GM21390 (cell line): Measurements from ENCODE around the gene LCLAT1.
A peak's percentile ranks its signal among the peaks of the same experiment; 100 is the strongest.

Source experiments
- ATAC-seq: cut with Tn5 transposase; IDR thresholded peaks from one replicate; pipeline ENCODE4 v1.9.1; 2021; ENCODE audit not compliant: unreplicated experiment

LCLAT1 gene

DNA sequence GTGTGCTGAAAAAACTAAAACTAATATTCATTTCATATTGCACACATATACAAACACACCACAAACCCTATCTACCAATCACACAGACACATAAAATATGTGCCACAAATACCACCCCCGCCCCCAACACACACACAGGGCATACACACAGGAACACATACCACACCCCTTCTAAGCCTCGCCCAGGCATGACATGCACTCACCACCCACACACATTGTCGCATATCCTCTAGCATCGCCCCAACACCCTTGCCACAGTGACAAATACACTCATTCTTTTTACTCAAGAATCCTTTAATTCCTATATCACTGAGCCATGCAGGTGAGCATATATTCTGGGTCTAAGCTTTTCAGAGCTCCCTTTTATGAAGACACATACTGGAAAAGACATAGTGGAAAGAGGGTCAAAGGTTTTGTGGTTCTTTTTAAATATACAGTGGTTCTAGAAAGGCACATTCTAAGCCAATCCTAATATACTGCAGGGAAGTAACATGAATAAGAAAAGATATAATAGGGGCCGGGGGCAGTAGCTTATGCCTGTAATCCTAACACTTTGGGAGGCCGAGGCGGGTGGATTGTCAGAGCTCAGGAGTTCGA lies 24.5 kb upstream of the LCLAT1 start:
- peak; percentile 73 for ATAC-seq

GRCh38 chr2:30424231-30424630 lies 22.8 kb upstream of the LCLAT1 start:
- no peak for ATAC-seq

DNA sequence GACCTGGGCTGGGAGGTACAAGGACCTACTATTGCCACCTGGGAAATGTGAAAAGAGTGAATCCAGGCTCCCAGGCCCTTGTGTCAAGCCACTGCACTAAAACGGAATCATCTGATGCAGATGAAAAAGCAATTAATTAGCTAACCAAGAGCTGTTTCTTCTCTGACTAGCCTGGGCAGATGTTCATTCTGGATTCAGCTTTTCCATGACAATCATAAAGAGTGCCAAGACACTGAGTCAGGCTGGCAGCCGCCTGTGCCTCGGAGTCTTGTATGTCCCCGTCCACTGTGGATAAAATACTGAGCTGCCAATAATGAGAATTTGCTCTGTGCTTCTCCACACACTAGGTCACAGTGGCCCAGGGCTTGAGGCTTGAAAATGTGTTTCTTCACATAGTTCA lies 21.7 kb upstream of the LCLAT1 start:
- no peak for ATAC-seq

GRCh38 chr2:30427606-30428347 lies 19.3 kb upstream of the LCLAT1 start:
- ATAC-seq, result no peak

- ATAC-seq, result no peak
Observed at GRCh38 chr2:30428348-30428662, 18.7 kb upstream of the LCLAT1 start.

GRCh38 chr2:30428827-30429461 lies 18.1 kb upstream of the LCLAT1 start:
- ATAC-seq, result no peak

- no peak for ATAC-seq
Observed at GRCh38 chr2:30433541-30434299, 13.3 kb upstream of the LCLAT1 start.

- no peak for ATAC-seq
Observed at GRCh38 chr2:30434708-30435107, 12.3 kb upstream of the LCLAT1 start.

DNA sequence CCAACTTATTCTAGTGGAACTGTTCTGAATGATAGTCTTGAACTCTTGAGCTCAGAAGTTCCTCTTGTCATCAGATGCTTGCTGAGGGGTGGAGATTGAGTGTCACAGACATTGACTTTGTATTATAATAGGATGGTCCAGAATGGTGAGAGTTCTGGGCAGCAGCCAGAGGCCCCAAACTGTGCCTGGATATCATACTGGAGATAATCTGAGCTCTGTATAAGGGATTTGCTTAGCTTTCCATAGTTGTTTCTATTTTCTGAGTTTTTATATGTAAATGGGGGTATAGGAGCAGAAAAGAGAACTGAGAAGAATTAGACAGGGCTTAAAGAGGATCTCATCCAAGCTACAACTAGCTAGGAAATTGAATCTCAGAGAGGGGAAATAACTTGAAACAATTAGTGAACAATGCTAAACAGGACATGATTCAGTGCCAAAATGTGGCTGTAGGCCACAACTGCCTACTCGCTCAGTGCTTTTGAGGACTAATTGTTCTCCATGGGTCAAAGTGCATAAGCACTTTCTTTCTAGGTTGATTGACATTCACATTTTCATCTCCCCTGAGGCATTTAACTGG lies 10.1 kb upstream of the LCLAT1 start:
- ATAC-seq, result no peak

DNA sequence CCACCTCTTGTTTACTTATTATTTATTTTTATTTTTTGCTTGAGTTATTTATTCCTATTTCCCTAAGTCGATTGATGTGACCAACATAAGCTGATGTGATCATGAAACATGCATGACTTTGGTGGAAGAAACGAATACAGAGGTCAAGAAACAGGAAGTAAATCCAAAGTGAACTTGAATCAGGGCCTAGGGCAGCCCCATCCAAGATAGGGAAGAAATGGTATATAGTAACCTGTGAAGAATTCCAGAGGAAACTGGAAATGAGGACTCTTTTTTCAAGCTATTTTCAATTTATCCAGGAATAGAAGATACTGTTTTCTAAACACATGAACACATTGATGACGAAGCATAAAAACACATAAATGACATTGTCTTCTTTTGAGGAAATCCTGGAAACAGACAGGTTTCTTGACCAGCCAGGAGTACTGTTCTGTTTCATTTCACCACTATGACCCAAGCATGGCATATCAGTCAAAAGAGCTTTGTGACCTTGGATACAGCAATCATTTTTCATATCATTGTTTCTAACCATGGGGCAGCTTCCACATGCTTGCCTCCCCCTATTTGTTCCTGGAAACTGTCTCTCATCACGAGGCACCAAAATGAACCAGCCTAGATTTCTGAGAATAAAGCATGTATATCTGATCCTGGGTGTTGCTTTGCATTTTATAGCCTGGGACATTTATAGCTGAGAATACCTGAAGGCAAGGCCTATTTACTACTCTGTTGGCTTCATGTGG lies 9.1 kb upstream of the LCLAT1 start:
- no peak for ATAC-seq

DNA sequence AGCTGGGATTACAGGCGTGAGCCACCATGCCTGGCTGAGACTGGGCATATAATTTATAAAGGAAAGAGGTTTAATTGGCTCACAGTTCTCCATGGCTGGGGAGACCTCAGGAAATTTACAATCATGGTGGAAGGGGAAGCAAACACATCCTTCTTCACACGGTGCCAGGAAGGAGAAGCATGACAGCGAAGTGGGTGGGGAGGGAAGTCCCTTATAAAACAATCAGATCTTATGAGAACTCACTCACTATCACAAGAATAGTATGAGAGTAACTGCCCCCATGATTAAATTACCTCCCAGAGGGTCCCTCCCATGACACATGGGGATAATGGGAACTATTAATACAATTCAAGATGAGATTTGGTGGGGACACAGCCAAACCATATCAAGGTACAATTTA lies 7.8 kb upstream of the LCLAT1 start:
- ATAC-seq, result no peak

DNA sequence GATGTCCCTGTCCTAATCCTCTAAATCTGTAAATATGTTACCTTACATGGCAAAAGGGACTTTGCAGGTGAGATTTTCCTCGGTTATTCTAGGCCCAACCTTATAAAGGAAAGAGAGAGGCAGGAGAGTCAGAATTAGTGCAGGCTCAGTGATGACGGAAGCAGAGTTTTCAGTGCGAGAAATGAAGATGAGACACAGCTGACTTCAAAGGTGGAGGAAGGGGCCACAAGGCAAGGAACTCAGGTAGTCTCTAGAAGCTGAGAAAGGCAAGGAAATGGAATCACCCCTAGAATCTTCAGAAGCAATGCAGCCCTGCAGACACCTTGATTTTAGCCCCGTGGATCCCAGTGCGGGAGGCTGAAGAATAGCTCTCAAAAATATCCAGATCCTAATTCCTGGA lies 7.2 kb upstream of the LCLAT1 start:
- no peak for ATAC-seq

GRCh38 chr2:30441023-30441422 lies 6.0 kb upstream of the LCLAT1 start:
- ATAC-seq, result no peak

- ATAC-seq, result no peak
Observed at GRCh38 chr2:30443081-30443480, 4.0 kb upstream of the LCLAT1 start.

DNA sequence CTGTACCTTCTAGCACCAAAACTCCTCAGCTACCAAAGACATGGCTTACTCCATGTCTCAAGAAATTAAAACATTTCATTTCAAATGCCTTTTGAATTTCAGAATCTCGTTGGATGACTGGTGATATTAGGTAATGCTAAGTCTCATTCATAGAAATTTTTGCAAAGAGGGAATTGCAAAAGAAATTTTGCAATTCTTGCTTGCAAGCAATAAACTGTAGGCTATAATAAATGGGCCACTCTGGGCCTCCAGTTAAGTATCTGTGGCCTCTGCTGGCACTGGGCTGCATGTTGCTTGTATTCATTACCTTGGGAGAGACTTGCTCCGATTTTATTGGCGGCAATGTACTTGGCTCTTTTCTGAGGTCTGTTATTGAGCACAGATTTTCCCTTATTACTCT lies 2.8 kb upstream of the LCLAT1 start:
- ATAC-seq, result no peak

DNA sequence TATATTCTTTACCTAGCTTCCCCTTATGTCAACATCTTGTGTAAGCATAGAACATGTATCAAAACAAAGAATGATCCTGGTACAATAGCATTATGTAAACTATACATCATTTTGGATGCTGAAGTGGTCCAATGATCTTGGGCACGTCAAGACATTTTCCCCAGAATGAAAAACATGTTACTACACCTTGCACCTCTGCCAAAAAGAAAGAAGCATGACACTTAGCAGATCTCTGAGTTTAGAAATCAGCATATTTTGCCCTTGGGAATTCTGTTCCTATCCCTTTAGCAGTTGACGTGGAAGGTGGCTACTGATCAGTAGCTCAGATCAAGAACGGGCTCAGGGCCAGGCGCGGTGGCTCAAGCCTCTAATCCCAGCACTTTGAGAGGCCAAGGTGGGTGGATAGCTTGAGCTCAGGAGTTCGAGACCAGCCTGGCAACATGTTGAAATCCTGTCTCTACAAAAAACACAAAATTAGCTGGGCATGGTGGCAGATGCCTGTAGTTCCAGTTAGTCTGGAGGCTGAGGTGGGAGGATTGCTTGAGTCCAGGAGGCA lies 1.7 kb upstream of the LCLAT1 start:
- no peak for ATAC-seq

DNA sequence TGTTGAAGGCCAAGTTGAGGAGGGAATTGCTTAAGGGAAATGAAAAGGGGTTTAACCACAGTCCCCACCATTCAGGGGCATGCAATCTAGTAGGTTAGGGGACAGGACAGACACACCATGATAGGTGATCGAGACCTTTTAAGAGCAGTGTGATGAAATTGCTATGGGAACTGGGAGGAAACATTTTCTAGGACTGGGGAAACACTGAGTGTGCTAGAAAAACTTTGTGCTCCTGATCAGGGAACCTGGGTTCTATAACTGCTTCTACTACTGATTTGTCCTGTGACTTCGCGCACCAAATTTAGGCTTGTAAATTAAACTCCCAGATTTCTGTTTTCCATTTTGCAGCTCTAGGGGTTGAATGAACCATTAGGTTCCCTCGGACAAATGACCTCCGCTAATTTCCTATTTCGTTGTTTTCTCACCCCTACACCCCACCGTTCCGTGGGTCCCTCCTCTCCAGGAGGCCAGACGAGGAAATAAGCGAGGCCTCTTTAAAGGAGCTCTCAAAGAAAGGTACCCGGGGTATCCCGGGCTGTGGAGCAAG lies 371 bp upstream of the LCLAT1 start:
- ATAC-seq, result peak; percentile 7

- no peak for ATAC-seq
Observed at GRCh38 chr2:30448308-30448707, 1.3 kb downstream of the LCLAT1 start.

GRCh38 chr2:30448866-30449265 lies 1.8 kb downstream of the LCLAT1 start:
- ATAC-seq, result no peak

DNA sequence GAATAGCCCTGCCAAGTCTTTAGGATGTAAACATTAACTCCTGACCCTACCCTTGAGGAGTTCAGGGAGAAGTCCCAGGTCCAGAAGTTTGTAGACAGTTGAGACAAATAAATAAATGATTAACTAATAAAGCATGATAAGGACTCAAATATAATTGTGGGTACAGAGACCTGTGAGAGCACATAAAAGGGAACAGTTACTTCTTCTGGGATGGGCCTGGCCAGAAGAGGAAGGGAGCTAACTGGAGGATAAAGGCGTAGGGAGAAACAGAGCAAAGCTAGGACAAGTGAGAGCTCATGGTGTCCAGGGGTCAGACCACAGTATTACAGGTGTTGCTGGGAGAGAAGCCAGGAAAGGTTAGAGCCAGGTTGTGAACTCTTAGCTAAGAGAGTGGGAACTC lies 3.0 kb downstream of the LCLAT1 start:
- ATAC-seq, result no peak
